SK-N-SH (cell line): ENCODE results near the gene SMPD2. TPM values are rescaled to one million over a fixed set of nuclear protein-coding genes. Genes with fewer than 3 reads are reported as not detected.

Experiments used
- CTCF ChIA-PET: fragments of 300-600, 350-600 bp; formaldehyde crosslinking; extraction: SDS; loops from one replicate; lab custom pipeline; 2021; lab: Yijun Ruan, JAX
- POLR2A ChIA-PET: fragments of 350-600 bp; sonication (Branson Sonifier 250); formaldehyde crosslinking; extraction: SDS; loops from one replicate; lab custom pipeline; 2020; ENCODE audit warnings: antibody characterized with exemption, inconsistent platforms; lab: Yijun Ruan, JAX
- DNase-seq: peaks from one replicate; pipeline ENCODE4 v3.0.0; 2012
- H2AFZ ChIP-seq: fragments of 200-600 bp; sonication (generic); 2 replicates; pipeline ENCODE4 v1.8.1; 2016; ENCODE audit warnings: antibody characterized with exemption, mild to moderate bottlenecking, low read depth
- H3F3A ChIP-seq: fragments of 200-600 bp; sonication (generic); replicated peaks from 2 replicates; pipeline ENCODE3; 2016; ENCODE audit warnings: antibody characterized with exemption, mild to moderate bottlenecking; ENCODE audit not compliant: insufficient read depth
- H3K27ac ChIP-seq, 2 experiments: fragments of 200-500 bp in 1 of 2; fragments of 200-600 bp in 1 of 2; sonication (Bioruptor generic) in 1 of 2; sonication (generic), shearing (Covaris generic) in 1 of 2; 2 replicates each; pipeline versions ENCODE4 v1.5.1 to v1.6.1; 2014 to 2016; ENCODE audit warnings: low read depth in 2 of 2, inconsistent platforms in 1 of 2, low read length in 1 of 2, mild to moderate bottlenecking in 1 of 2, mixed read lengths in 1 of 2
- H3K27me3 ChIP-seq: fragments of 200-600 bp; sonication (generic), shearing (Covaris generic); 2 replicates; pipeline ENCODE4 v1.6.1; 2016; ENCODE audit warnings: mixed run types; ENCODE audit not compliant: insufficient read depth
- H3K36me3 ChIP-seq, 2 experiments: fragments of 200-500 bp in 1 of 2; fragments of 200-600 bp in 1 of 2; sonication (Bioruptor generic) in 1 of 2; sonication (generic) in 1 of 2; replicated peaks in 1 of 2; 2 replicates each; pipeline versions ENCODE3 to v1.5.1; 2014 to 2016; ENCODE audit warnings: low read length in 1 of 2, mild to moderate bottlenecking in 1 of 2; ENCODE audit not compliant: insufficient read depth in 2 of 2, control insufficient read depth in 1 of 2
- H3K4me1 ChIP-seq, 2 experiments: fragments of 200-500 bp in 1 of 2; fragments of 200-600 bp in 1 of 2; sonication (Bioruptor generic) in 1 of 2; sonication (generic), shearing (Covaris generic) in 1 of 2; 2 replicates each; pipeline versions ENCODE4 v1.5.1 to v1.6.1; 2014 to 2016; ENCODE audit warnings: low read depth in 1 of 2, low read length in 1 of 2, mixed run types in 1 of 2; ENCODE audit not compliant: insufficient read depth in 2 of 2, control insufficient read depth in 1 of 2
- H3K4me2 ChIP-seq: fragments of 200-600 bp; sonication (generic), shearing (Covaris generic); 2 replicates; pipeline ENCODE4 v1.6.1; 2017; ENCODE audit warnings: mixed run types
- H3K4me3 ChIP-seq, 2 experiments: fragments of 200-500 bp in 1 of 2; fragments of 200-600 bp in 1 of 2; sonication (Bioruptor generic) in 1 of 2; sonication (generic), shearing (Covaris generic) in 1 of 2; 2 replicates each; pipeline versions ENCODE4 v1.5.1 to v1.8.1; 2014 to 2016; ENCODE audit warnings: low read depth in 2 of 2, inconsistent platforms in 1 of 2, low read length in 1 of 2, mild to moderate bottlenecking in 1 of 2, mixed read lengths in 1 of 2, moderate library complexity in 1 of 2
- H3K79me2 ChIP-seq: fragments of 200-600 bp; sonication (generic); 2 replicates; pipeline ENCODE4 v1.8.1; 2017; ENCODE audit warnings: mild to moderate bottlenecking; ENCODE audit not compliant: insufficient read depth
- H3K9ac ChIP-seq: fragments of 200-600 bp; sonication (generic); 2 replicates; pipeline ENCODE4 v1.6.1; 2017; ENCODE audit warnings: mixed run types
- H3K9me2 ChIP-seq: fragments of 200-600 bp; sonication (generic); 2 replicates; pipeline ENCODE4 v1.6.1; 2017; ENCODE audit warnings: mixed run types
- H3K9me3 ChIP-seq: fragments of 200-600 bp; sonication (generic); 2 replicates; pipeline ENCODE4 v1.6.1; 2017; ENCODE audit warnings: mixed run types, mild to moderate bottlenecking, moderate library complexity
- H4K20me1 ChIP-seq: fragments of 200-600 bp; sonication (generic); 2 replicates; pipeline ENCODE4 v1.6.1; 2017; ENCODE audit warnings: mild to moderate bottlenecking, mixed run types; ENCODE audit not compliant: insufficient read depth
- CHD2 ChIP-seq: fragments of 150-350 bp; IDR thresholded peaks from 2 replicates; pipeline ENCODE4 v1.6.1; 2018; ENCODE audit warnings: low read length; ENCODE audit not compliant: partially characterized antibody
- CTCF ChIP-seq: fragments of 200-600 bp; sonication (generic); IDR thresholded peaks from 2 replicates; pipeline ENCODE4 v1.6.1; 2017; ENCODE audit warnings: antibody characterized with exemption, mild to moderate bottlenecking, moderate library complexity
- EP300 ChIP-seq, 2 experiments: IDR thresholded peaks; 2 replicates each; pipeline versions ENCODE4 v1.4.0 to v1.6.1; 2012; ENCODE audit warnings: borderline replicate concordance in 1 of 2, low read depth in 1 of 2, low read length in 1 of 2
- FOSL2 ChIP-seq: IDR thresholded peaks from 2 replicates; pipeline ENCODE4 v1.4.0; 2012; ENCODE audit warnings: low read depth, mild to moderate bottlenecking, moderate library complexity, borderline replicate concordance
- FOXM1 ChIP-seq: IDR thresholded peaks from 2 replicates; pipeline ENCODE4 v1.4.0; 2012; ENCODE audit warnings: low read depth, mild to moderate bottlenecking
- JUND ChIP-seq: IDR thresholded peaks from 2 replicates; pipeline ENCODE4 v1.4.0; 2012
- MAX ChIP-seq: IDR thresholded peaks from 2 replicates; pipeline ENCODE4 v1.4.0; 2012; ENCODE audit warnings: low read depth
- NRF1 ChIP-seq: IDR thresholded peaks from 2 replicates; pipeline ENCODE4 v1.6.1; 2012; ENCODE audit warnings: low read depth, mild to moderate bottlenecking, low read length
- REST ChIP-seq: IDR thresholded peaks from 2 replicates; pipeline ENCODE4 v1.6.1; 2012; ENCODE audit warnings: mild to moderate bottlenecking, low read depth, low read length, moderate library complexity
- SIN3A ChIP-seq: IDR thresholded peaks from 2 replicates; pipeline ENCODE4 v1.6.1; 2012; ENCODE audit warnings: low read depth, mild to moderate bottlenecking, low read length, moderate library complexity, borderline replicate concordance
- SMC3 ChIP-seq: IDR thresholded peaks from 2 replicates; pipeline ENCODE4 v1.6.1; 2012; ENCODE audit warnings: low read depth, low read length, improper control_type of control experiment
- TAF1 ChIP-seq: IDR thresholded peaks from 2 replicates; pipeline ENCODE4 v1.6.1; 2012; ENCODE audit warnings: low read depth, mild to moderate bottlenecking, low read length, moderate library complexity, borderline replicate concordance
- TCF12 ChIP-seq: IDR thresholded peaks from 2 replicates; pipeline ENCODE4 v1.4.0; 2012
- TEAD4 ChIP-seq: IDR thresholded peaks from 2 replicates; pipeline ENCODE4 v1.4.0; 2012; ENCODE audit warnings: mild to moderate bottlenecking, borderline replicate concordance; ENCODE audit not compliant: insufficient read depth
- USF1 ChIP-seq: IDR thresholded peaks from 2 replicates; pipeline ENCODE4 v1.4.0; 2012; ENCODE audit warnings: low read depth, borderline replicate concordance
- YY1 ChIP-seq: IDR thresholded peaks from 2 replicates; pipeline ENCODE4 v1.4.0; 2012; ENCODE audit warnings: low read depth, mild to moderate bottlenecking
- WGBS: methylation state at CpG from one replicate; pipeline ENCODE4 v1.1.6; 2017; ENCODE audit warnings: low lambda C conversion rate; 5-methylcytosine and 5-hydroxymethylcytosine counted together
- polyA plus RNA-seq, 3 experiments: library from polyadenylated mRNA; depleted of rRNA; stranded (reverse); fragments of >200 nt; gene quantifications; 2 replicates each; pipeline ENCODE4 v1.2.3, GENCODE V29; 2012

Gene SMPD2
- polyA plus RNA-seq, 1 of the 3 experiments (the other 2 are of a cell fraction), result 9.7 TPM

GRCh38 chr6:109440331-109441068 lies at the start of gene SMPD2, which contains the start of gene PPIL6 (continued):
- TF ChIP-seq SMC3 (0 out of 2 replicates have a peak, but pooled peaks have one; percentile 20), EP300 (IDR thresholded peaks at IDR 0.05; ENCODE audit: borderline replicate concordance in 1 of 2, low read depth in 1 of 2, low read length in 1 of 2) (0 out of 4 replicates have a peak, but pooled peaks of 1 of the 2 experiments have one; percentile 49), FOXM1 (no peak), USF1 (no peak), YY1 (peak; percentile 61; the same call in 1 of the 2 replicates), SIN3A (peak; percentile 55; the same call in 1 of the 2 replicates), REST (no peak)

- Histone ChIP-seq H3K4me2 (no peak overlapping the region), H3K36me3 (no peaks in the 10 kb centered on the region), H2AFZ (no peak overlapping the region), H3K9ac (no peak overlapping the region), H3K79me2 (no peaks in the 10 kb centered on the region), H3K9me3 (no peaks in the 10 kb centered on the region), H3K4me3 (no peak overlapping the region), H3F3A (no peaks in the 10 kb centered on the region), H3K27ac (no peak overlapping the region), H4K20me1 (no peaks in the 10 kb centered on the region), H3K9me2 (no peaks in the 10 kb centered on the region), H3K4me1 (peaks cover 2 to 7% of the 10 kb centered on the region in 2 experiments; a peak in 2 of 4 replicates), H3K27me3 (no peaks in the 10 kb centered on the region)
- 94% methylated on average over 5 of the region's 5 CpGs for WGBS
- no peak for DNase-seq
- CTCF ChIA-PET, result interaction anchor here (4.3 kb wide), 1 partner anchor 10 kb away, joined by 34 read pairs; the partner anchor contains the start of gene CD164
- no peak for TF ChIP-seq FOSL2
- no peak for TF ChIP-seq CTCF
- no peak for TF ChIP-seq MAX
- no peak for TF ChIP-seq FOXM1
- no peak for TF ChIP-seq TEAD4
- no peak for TF ChIP-seq TAF1
- TF ChIP-seq EP300 (IDR thresholded peaks at IDR 0.05; ENCODE audit: borderline replicate concordance in 1 of 2, low read depth in 1 of 2, low read length in 1 of 2), result no peak
- TF ChIP-seq YY1, result no peak
- no peak for TF ChIP-seq USF1
- TF ChIP-seq JUND, result no peak
- no peak for TF ChIP-seq SIN3A
- no peak for TF ChIP-seq TCF12
- no peak for TF ChIP-seq NRF1
- TF ChIP-seq CHD2, result no peak
- POLR2A ChIA-PET, result no interaction called here
These were observed 47.2 kb upstream of the SMPD2 start for GRCh38 chr6:109393157-109393885.
